ENCODE measurements around the gene NCR1. TPM values are rescaled to one million over a fixed set of nuclear protein-coding genes. Genes with fewer than 3 reads are reported as not detected.
"Not testable (repeated sequence)": the region's sequence is repeated elsewhere in the genome, so short reads cannot be mapped to it uniquely, and the experiment has no call there.

Gene NCR1
- polyA plus RNA-seq, 4 donors: 0.13 to 0.26 TPM; not detected in 2

DNA sequence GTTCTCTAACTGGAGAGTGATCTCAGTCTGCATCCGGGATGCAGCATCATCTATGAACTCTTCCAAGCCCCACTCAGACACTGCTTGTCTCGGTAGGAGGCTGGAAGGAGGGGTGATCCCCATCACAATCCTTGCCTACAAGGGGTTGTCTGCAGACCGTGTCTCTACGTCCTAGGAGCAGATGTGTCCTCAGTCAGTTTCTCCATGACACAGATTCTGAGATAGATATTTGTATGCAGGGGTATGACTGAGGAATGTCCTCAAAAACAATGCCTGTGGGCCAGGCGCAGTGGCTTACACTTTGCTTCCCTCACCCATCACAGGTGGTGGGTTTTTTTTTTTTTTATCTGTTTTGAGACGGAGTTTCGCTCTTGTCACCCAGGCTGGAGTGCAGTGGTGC lies 871 bp downstream of the NCR1 start:
- no peak for DNase-seq (ENCODE audit: low read depth in 4 of 4, low spot score in 3 of 4)

DNA sequence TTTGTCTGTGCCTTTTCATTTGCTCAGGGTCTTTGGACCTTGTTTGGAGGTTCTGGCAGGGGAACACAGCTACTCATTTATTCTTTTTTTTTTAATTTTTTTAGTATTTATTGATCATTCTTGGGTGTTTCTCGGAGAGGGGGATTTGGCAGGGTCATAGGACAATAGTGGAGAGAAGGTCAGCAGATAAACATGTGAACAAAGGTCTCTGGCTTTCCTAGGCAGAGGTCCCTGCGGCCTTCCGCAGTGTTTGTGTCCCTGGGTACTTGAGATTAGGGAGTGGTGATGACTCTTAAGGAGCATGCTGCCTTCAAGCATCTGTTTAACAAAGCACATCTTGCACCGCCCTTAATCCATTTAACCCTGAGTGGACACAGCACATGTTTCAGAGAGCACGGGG lies 2.0 kb downstream of the NCR1 start:
- DNase-seq (ENCODE audit: low read depth in 4 of 4, low spot score in 3 of 4): not testable (repeated sequence)

DNA sequence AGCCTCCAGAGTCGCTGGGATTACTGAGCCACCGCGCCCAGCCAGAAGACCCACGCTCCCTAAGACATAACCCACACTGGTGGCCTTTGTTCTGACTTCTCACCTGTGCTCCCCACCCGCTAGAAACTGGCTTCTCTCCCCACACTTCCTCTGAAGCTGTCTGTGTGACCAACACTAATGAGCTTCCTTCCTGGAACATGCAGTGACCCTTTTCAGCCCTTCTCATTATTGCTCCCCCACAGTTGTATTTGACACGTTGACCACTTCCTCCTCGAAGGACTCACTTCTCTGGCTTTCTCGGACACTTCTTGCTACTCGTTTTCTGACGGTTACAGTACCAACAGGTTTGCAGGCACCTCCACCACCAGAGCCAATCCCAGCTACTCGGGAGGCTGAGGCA lies 10.9 kb downstream of the NCR1 start:
- no peak for DNase-seq (ENCODE audit: low read depth in 4 of 4, low spot score in 3 of 4)

DNA sequence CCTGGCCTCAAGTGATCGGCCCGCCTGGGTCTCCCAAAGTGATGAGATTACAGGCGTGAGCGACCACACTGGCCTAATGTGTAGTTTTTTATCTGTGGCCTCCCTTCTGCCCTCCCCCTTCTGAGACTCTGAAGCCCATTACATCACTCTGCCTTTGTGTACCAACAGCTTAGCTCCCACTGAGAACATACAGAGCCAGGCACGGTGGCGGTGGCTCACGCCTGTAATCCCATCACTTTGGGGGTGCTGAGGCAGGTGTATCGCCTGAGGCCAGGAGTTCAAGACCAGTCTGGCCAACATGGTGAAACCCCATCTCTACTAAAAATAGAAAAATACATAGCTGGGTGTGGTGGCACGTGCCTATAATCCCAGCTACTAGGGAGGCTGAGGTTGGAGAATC lies 12.6 kb downstream of the NCR1 start:
- no peak for DNase-seq (ENCODE audit: low read depth in 4 of 4, low spot score in 3 of 4)

DNA sequence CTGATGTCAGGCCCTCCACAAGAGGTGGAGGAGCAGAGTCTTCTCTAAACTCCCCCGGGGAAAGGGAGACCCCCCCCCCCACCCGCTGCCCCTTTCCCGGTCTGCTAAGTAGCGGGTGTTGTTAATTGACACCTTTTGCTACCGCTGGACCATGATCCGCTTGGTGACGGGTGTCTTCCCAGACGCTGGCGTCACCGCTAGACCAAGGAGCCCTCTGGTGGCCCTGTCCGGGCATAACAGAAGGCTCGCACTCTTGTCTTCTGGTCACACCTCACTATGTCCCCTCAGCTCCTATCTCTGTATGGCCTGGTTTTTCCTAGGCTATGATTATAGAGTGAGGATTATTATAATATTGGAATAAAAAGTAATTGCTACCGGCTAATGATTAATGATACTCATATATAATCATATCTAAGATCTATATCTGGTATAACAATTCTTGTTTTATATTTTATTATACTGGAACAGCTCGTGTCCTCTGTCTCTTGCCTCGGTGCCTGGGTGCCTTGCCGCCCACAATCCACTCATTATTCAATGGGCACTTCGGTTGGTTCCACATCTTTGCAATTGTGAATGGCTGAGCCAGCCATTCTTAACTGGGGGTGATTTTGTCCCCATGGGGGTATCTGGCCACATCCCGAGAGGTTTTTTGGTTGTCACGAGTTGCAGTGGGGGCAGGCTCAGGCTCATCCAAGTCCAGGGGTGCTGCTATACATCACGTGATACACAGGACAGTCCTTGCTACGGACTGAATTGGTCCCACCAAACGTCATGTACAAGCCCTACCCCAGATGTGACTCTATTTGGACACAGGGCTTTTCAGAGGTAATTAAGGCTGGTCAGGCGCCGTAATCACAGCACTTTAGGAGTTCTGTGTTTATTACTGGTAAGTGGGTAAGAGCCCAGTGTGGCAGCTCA lies 14.0 kb downstream of the NCR1 start:
- not testable (repeated sequence) for DNase-seq (ENCODE audit: low read depth in 4 of 4, low spot score in 3 of 4)

DNA sequence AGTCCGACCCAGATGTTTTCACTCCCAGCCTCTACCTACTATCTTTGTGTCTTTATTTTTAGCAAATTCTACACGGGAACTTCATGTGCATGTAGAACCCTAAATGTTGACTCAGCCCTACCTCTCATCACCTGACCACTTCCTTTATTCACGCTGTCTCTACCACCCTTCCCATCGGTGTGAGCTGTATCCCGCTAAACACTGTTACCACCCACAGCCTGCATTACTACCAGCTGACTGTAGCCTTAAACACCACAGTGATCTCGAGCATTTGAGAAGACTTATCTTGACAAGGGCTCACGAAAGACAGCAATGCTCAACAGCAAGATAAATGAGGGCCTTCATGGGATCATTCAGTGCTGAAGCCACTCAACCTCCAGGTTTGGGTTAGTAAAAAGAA lies 15.1 kb downstream of the NCR1 start:
- no peak for DNase-seq (ENCODE audit: low read depth in 4 of 4, low spot score in 3 of 4)

DNA sequence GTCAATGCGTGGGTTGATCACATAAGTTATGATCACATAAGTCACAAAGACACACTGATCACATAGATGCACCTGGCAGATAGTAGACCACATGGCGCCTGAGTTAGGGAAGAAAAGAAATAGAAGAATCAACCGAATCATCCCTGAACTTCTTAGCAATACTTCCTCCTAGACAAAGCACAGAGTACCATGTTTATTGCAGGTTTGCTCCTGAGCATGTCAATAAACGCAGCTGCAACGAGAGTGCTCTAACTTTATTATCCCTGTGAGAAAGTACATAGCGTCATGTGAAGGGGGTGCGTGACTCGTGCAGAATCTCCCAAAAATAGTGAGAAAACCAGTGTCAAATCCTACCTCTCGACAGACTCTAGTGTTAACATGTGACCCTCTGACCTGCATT lies 17.3 kb downstream of the NCR1 start:
- DNase-seq (ENCODE audit: low read depth in 4 of 4, low spot score in 3 of 4): no peak

DNA sequence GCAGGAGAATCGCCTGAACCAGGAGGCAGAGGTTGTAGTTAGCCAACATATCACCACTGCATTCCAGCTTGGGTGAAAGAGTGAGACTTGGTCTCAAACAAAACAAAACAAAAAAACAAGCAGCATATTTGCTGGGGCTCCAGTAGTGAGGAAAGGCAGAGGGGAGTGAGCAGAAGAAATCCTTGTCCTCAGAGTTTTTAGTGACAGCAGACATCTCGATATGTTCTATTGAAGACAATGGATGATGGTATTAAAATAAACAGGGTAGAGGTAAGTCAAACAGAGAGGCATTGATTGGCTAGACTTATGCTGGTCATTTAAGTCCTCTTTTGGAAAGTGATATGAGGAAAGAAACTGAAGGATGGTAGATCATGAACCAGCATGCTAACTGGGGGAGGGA lies 22.4 kb downstream of the NCR1 start:
- DNase-seq (ENCODE audit: low read depth in 4 of 4, low spot score in 3 of 4): no peak

DNA sequence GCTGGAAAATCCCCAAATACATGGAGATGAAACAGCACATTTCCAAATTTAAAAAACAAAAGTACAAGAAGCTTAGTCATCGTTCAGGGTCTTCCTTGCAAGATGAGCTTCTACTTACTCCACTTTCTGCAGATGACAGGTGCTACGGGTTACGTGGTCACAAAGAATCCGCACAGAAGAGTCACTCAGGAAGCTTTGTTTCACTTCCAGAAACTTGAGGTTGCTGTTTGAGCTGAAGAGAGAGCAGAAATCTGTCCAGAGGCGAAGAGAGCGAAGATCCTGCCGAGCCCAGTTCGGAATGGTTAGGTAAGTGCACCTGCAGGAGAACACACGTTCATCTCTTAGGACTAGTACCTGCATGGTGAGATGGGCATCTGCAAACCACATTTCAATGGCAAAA lies 32.0 kb downstream of the NCR1 start:
- DNase-seq (ENCODE audit: low read depth in 4 of 4, low spot score in 3 of 4): no peak

DNA sequence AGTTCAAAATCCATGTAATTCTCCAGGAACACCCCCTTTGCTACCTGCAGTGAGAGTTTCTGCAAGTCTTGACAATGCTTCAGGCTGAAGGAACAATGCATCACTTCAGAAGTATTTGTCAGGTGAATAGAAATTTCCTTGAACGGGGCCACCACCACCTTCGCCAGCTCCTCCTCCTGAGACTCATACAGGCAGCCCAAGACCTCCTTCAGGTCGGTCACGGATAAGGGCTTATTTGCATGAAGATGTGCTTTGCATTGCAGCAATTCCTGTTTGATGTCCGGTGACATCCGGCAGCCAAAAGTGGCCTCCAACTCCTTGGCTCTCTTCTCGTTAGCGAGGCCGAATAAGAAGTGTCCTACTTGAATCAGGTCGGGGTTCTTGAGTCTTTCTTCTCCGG lies 33.0 kb downstream of the NCR1 start:
- DNase-seq (ENCODE audit: low read depth in 4 of 4, low spot score in 3 of 4): no peak

DNA sequence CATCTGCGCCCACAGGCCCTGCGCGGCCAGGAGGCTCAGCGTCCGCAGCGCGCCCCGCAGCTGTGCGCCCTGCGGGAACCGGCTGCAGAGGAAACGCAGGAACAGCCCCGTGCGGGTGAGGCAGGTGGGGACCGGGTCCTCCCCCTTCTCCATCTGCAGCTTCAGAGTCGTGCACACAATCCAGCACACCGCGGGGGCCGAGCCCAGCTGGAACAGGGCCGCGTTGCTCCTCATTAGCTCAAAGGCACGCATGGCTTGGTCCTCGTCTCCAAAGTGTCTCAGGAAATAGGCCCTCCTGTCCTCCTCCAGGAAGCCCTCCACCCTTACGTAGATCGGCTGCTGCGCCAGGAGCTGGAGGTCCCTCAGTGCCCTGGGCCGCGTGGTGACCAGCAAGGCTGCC lies 33.6 kb downstream of the NCR1 start:
- DNase-seq (ENCODE audit: low read depth in 4 of 4, low spot score in 3 of 4): not testable (repeated sequence)

DNA sequence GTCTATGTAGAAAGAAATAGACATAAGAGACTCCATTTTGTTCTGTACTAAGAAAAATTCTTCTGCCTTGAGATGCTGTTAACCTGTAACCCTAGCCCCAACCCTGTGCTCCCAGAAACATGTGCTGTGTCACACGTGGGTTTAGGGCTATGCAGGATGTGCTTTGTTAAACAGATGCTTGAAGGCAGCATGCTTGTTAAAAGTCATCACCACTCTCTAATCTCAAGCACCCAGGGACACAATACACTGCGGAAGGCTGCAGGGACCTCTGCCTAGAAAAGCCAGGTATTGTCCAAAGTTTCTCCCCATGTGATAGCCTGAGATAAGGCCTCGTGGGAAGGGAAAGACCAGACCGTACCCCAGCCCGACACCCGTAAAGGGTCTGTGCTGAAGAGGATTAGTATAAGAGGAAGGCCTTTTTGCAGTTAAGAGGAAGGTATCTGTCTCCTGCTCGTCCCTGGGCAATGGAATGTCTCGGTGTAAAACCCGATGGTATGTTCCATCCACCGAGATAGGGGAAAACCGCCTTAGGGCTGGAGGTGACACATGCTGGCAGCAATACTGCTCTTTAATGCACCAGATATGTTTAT lies 37.9 kb downstream of the NCR1 start:
- not testable (repeated sequence) for DNase-seq (ENCODE audit: low read depth in 4 of 4, low spot score in 3 of 4)

DNA sequence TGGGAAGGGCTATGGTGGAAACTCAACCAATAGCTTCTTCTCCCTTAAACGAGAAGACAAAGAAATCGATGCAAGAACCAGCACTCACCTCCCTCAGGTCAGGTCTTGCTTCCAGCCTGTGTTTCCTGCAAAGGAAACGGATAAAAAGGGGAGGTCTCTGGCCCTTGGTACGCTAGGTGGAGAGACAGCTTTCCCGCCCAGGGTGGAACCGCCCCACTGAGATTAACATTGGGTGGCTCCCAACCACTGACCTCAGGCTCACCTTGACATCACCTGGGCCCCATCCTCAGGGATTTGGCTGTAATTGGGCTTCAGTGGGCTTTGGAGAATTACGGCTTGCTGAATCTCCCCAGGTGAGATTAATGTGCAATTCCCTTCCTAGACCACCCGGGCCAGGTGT lies 41.4 kb downstream of the NCR1 start, which contains the start of gene NLRP7:
NLRP7 (minus strand) TSS at position 150 of the 400 bp plus-strand sequence.
- DNase-seq (ENCODE audit: low read depth in 4 of 4, low spot score in 3 of 4): no peak

DNA sequence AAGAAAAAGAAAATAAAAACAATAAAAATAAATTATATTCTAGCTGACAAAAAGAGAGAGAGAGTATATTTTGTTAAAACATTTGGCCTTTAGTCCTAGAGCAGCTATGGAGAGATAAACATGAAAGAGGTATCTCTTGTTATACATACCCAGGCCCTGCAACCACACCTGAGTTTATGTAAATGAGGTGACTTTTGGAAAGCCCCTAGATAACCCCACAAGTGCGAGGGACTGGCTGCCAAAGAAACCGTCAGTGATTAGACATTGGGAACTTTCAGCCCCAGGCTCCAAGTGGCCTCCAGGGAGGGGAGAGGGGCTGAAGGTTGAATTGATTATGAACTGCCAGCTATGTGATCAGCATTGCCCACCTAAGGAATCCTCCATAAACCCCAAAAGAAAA lies 43.5 kb downstream of the NCR1 start:
- no peak for DNase-seq (ENCODE audit: low read depth in 4 of 4, low spot score in 3 of 4)

DNA sequence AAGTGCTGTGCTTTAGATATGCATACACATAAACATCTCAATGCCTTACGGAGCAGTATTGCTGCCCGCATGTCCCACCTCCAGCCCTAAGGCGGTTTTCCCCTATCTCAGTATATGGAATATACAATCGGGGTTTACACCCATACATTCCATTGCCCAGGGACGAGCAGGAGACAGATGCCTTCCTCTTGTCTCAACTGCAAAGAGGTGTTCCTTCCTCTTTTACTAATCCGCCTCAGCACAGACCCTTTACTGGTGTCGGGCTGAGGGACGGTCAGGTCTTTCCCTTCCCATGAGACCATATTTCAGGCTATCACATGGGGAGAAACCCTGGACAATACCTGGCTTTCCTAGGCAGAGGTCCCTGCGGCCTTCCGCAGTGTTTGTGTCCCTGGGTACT lies 44.6 kb downstream of the NCR1 start:
- DNase-seq (ENCODE audit: low read depth in 4 of 4, low spot score in 3 of 4): not testable (repeated sequence)

DNA sequence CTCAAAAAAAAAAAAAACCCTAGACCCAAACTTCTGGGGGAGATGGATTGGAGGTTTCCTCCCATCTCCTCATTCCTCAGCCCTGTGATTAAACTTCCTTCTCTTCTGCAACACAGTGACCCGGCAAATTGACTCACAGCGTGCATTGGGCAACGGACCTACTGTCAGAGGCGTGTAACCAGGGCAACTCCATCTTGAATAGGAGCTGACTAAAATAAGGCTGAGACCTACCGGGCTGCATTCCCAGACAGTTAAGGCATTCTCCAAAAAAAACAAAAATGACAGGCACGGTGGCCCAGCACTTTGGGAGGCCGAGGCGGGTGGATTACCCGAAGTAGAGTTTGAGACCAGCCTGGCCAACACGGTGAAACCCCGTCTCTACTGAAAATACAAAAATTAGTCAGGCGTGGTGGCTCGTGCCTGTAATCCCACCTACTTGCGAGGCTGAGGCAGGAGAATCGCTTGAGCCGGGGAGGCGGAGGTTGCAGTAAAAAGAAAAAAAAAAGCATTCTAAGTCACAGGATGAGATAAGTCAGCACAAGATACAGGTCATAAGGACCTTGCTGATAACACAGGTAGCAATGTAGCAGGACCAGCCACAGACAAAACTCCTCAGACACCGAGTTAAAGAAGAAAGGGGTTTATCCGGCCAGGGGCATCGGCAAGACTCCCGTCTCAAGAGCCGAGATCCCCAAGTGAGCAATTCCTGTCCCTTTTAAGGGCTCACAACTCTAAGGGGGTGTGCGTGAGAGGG lies 46.8 kb downstream of the NCR1 start:
- no peak for DNase-seq (ENCODE audit: low read depth in 4 of 4, low spot score in 3 of 4)

DNA sequence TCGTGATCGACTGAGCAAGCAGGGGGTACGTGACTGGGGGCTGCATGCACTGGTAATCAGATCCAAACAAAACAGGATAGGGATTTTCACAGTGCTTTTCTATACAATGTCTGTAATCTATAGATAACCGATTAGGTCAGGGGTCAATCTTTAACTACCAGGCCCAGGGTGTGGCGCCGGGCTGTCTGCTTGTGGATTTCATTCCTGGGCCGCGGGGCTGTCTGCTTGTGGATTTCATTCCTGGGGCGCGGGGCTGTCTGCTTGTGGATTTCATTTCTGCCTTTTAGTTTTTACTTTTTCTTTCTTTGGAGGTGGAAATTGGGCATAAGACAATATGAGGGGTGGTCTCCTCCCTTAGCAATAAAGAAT lies 47.4 kb downstream of the NCR1 start:
- DNase-seq (ENCODE audit: low read depth in 4 of 4, low spot score in 3 of 4): not testable (repeated sequence)

DNA sequence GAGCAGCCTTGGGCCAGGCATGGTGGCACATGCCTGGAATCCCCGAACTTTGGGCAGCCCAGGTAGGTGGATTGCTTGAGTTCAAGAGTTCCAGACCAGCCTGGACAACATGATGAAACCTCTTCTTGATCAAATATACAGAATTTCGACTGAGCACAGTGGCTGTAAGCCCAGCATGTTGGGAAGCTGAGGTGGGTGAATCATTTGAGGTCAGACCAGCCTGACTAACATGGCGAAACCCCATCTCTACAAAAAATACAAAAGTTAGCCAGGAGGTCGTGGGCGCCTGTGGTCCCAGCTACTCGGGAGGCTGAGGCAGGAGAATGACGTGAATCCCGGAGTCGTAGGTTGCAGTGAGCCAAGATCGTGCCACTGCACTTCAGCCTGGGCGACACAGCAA lies 49.4 kb downstream of the NCR1 start:
- no peak for DNase-seq (ENCODE audit: low read depth in 4 of 4, low spot score in 3 of 4)

DNA sequence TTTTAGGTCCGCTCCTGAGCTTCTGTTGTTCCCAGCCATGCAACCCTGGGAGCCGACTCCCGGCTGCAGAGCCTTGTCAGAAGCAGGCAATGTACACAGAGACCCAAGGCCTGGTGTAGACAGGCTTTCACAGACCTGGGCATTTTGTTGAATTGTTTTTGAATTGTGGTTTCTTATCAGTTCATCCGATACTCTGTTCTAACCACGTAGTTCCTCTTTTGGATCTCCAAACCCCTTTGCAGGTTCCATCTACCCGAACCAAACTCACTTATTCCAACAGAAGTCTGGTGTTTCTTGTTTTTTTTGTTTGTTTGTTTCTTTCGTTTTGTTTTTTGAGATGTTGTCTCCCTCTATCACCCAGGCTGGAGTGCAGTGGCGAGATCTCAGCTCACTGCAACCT lies 53.9 kb downstream of the NCR1 start:
- no peak for DNase-seq (ENCODE audit: low read depth in 4 of 4, low spot score in 3 of 4)

Data from left renal pelvis (tissue), 4 donors.